ENCODE measurements around the gene OR10D3. TPM values are rescaled to one million over a fixed set of nuclear protein-coding genes. Genes with fewer than 3 reads are reported as not detected.

Gene OR10D3
- total and polyA plus RNA-seq, 2 of the 8 experiments (the other 6 are each of a cell fraction or from before 2014, with no cell fraction given), result not detected

- H3K79me2 ChIP-seq (ENCODE audit: control insufficient read depth in 1 of 2, insufficient read depth in 2 of 2, low read length in 2 of 2), result no peaks in the 10 kb centered on the region
- H3K36me3 ChIP-seq (ENCODE audit: control insufficient read depth in 2 of 4, insufficient read depth in 4 of 4, low read length in 3 of 4), result no peaks in the 10 kb centered on the region
- H2BK120ac ChIP-seq (replicated peaks; ENCODE audit: low read depth, low read length), result no peak overlapping the region
- FAIRE-seq, result no peak
- no peak overlapping the region for H2AK5ac ChIP-seq (ENCODE audit: low read depth, low read length)
- no peak overlapping the region for H3K4me2 ChIP-seq (ENCODE audit: insufficient read depth in 1 of 2, low read depth in 2 of 2, low read length in 2 of 2)
- H3K27me3 ChIP-seq (replicated peaks in 1 of 4; ENCODE audit: control insufficient read depth in 3 of 4, extremely low read depth in 1 of 4, insufficient read depth in 3 of 4, low read length in 3 of 4), result no peaks in the 10 kb centered on the region
- no peaks in the 10 kb centered on the region for H3K4me1 ChIP-seq (replicated peaks in 1 of 4; ENCODE audit: control insufficient read depth in 3 of 4, insufficient read depth in 4 of 4, low read length in 3 of 4)
- no peak overlapping the region for H2BK20ac ChIP-seq (ENCODE audit: low read length)
- H4K8ac ChIP-seq (ENCODE audit: extremely low read depth, insufficient read depth, low read length), result no peak overlapping the region
- no peak overlapping the region for H2BK5ac ChIP-seq (ENCODE audit: low read depth, low read length)
- DNase-seq (ENCODE audit: low read depth in 1 of 2, low spot score in 2 of 2), result no peak
- H3K79me1 ChIP-seq (ENCODE audit: low read depth, low read length), result no peaks in the 10 kb centered on the region
- no peak overlapping the region for H3K56ac ChIP-seq (replicated peaks; ENCODE audit: insufficient read length, low read depth, low read length)
- H4K5ac ChIP-seq (ENCODE audit: insufficient read length, low read depth, low read length), result no peak overlapping the region
- H3K14ac ChIP-seq (ENCODE audit: insufficient read length), result no peak overlapping the region
- WGBS, 2 experiments (ENCODE audit: extremely low coverage in 1 of 2, insufficient coverage in 1 of 2, insufficient read length in 1 of 2, insufficient replicate concordance in 2 of 2, low coverage in 1 of 2, low lambda C conversion rate in 2 of 2, missing lambda C conversion rate in 1 of 2), result 91% methylated on average over 5 of the region's 6 CpGs; no CpG with 5 or more reads in 1 of the 2 experiments
- H2AFZ ChIP-seq (ENCODE audit: low read length), result no peak overlapping the region
- H3K9me3 ChIP-seq (ENCODE audit: insufficient read depth in 2 of 2, low read depth in 1 of 2, low read length in 1 of 2), result no peaks in the 10 kb centered on the region; a peak in 1 of 4 replicates
- no peak overlapping the region for H3K23ac ChIP-seq (ENCODE audit: insufficient read length)
- H3K4me3 ChIP-seq (ENCODE audit: extremely low read depth in 1 of 4, insufficient read depth in 2 of 4, low read depth in 3 of 4, low read length in 4 of 4), result no peak overlapping the region
- no peak overlapping the region for H3K4ac ChIP-seq (replicated peaks; ENCODE audit: insufficient read length, low read depth, low read length)
- no peaks in the 10 kb centered on the region for H4K20me1 ChIP-seq (replicated peaks in 1 of 2; ENCODE audit: control insufficient read depth in 1 of 2, insufficient read depth in 2 of 2, low read length in 2 of 2)
- H2BK12ac ChIP-seq (ENCODE audit: low read depth, low read length), result no peak overlapping the region
- ChIA-PET POLR2A (ENCODE audit: partially characterized antibody) (no interaction called here), CTCF (ENCODE audit: partially characterized antibody) (interaction anchor here (1.0 to 1.8 kb wide), 4 partner anchors 9 to 63 kb away, joined by 3 to 7 read pairs (median 4); no protein-coding TSS in a partner anchor)
- no peak overlapping the region for H3K27ac ChIP-seq (ENCODE audit: low read depth, low read length)
- H3K18ac ChIP-seq (ENCODE audit: extremely low read depth, low read length), result no peak overlapping the region
- H3K23me2 ChIP-seq (ENCODE audit: low read depth, low read length), result no peaks in the 10 kb centered on the region
- no peak overlapping the region for H4K91ac ChIP-seq (replicated peaks; ENCODE audit: insufficient read length, low read length)
- H3K9ac ChIP-seq (replicated peaks in 1 of 4; ENCODE audit: extremely low read depth in 1 of 4, low read depth in 3 of 4, low read length in 3 of 4), result no peak overlapping the region
- H2BK15ac ChIP-seq (ENCODE audit: low read length), result no peak overlapping the region
- TF ChIP-seq ASH2L (IDR thresholded peaks at IDR 0.05; ENCODE audit: low read length) (no peak), MAFK (IDR thresholded peaks at IDR 0.05; ENCODE audit: low read depth, low read length) (no peak), ZNF274 (IDR thresholded peaks at IDR 0.05; ENCODE audit: borderline replicate concordance, extremely low read depth, low read length) (no peak), BCL11A (IDR thresholded peaks at IDR 0.05; ENCODE audit: low read depth in 2 of 2, low read length in 2 of 2) (no peak)
These were observed 26.7 kb downstream of the OR10D3 start for GRCh38 chr11:124209824-124210357.
